Thoracic aorta (tissue), 2 donors: ENCODE results near the gene SLC22A17. TPM values are rescaled to one million over a fixed set of nuclear protein-coding genes. Genes with fewer than 3 reads are reported as not detected.
A peak's percentile ranks its signal among the peaks of the same experiment; 100 is the strongest.

ENCODE experiments used
- ATAC-seq: fragments of 150-250 bp; one replicate; pipeline ENCODE4 v1.8.0; 2017; ENCODE audit warnings: low read depth; ENCODE audit not compliant: insufficient number of reproducible peaks, low FRiP score
- DNase-seq: peaks from one replicate; pipeline ENCODE4 v3.0.0-alpha.2; 2020; ENCODE audit warnings: low spot score
- H3K27ac ChIP-seq, 2 donors: fragments of 200-600 bp; sonication (generic); 1 replicate in 1 of 2; 2 replicates in 1 of 2; pipeline ENCODE4 v1.5.1; 2016; ENCODE audit warnings: mild to moderate bottlenecking in 2 of 2, moderate library complexity in 2 of 2
- H3K27me3 ChIP-seq: fragments of 200-600 bp; sonication (generic); replicated peaks from 2 replicates; pipeline ENCODE4 v1.6.0; 2016; ENCODE audit warnings: mild to moderate bottlenecking; ENCODE audit not compliant: insufficient read depth
- H3K36me3 ChIP-seq: fragments of 200-600 bp; sonication (generic); one replicate; pipeline ENCODE4 v1.5.1; 2016
- H3K4me1 ChIP-seq, 2 donors: fragments of 200-600 bp; sonication (generic); 1 replicate in 1 of 2; 2 replicates in 1 of 2; pipeline versions ENCODE4 v1.5.1 to v1.6.0; 2016; ENCODE audit warnings: low read depth in 2 of 2, mild to moderate bottlenecking in 1 of 2; ENCODE audit not compliant: control insufficient read depth in 1 of 2
- H3K4me3 ChIP-seq: fragments of 200-600 bp; sonication (generic); 2 replicates; pipeline ENCODE4 v1.5.1; 2016; ENCODE audit warnings: mild to moderate bottlenecking
- H3K9me3 ChIP-seq: fragments of 200-600 bp; sonication (generic); 2 replicates; pipeline ENCODE4 v1.5.1; 2016
- total RNA-seq, 2 donors: library from RNA; depleted of rRNA; stranded (reverse); fragments of >200 nt; gene quantifications; one replicate each; pipeline versions ENCODE4 v1.1.0 to v1.2.3, GENCODE V29; 2016
- TF ChIP-seq, protein P1 (sequence below): fragments of 200-600 bp; sonication (generic); IDR thresholded peaks from one replicate; pipeline ENCODE4 v1.5.1; 2019; ENCODE audit warnings: antibody characterized with exemption

SLC22A17 gene
- total RNA-seq, 2 donors from 2014 or later: 55.1 to 72.3 TPM

- Histone ChIP-seq H3K9me3 (no peaks in the 10 kb centered on the region), H3K4me1 (peaks cover 8 to 18% of the 10 kb centered on the region in 2 donors), H3K4me3 (peak overlapping the region; percentile 69), H3K27me3 (no peaks in the 10 kb centered on the region), H3K27ac (peak overlapping the region; percentile 93 to 96), H3K36me3 (peaks cover 17% of the 10 kb centered on the region)
- DNase-seq (no peak), ATAC-seq (no peak)
- TF ChIP-seq, protein P1, sequence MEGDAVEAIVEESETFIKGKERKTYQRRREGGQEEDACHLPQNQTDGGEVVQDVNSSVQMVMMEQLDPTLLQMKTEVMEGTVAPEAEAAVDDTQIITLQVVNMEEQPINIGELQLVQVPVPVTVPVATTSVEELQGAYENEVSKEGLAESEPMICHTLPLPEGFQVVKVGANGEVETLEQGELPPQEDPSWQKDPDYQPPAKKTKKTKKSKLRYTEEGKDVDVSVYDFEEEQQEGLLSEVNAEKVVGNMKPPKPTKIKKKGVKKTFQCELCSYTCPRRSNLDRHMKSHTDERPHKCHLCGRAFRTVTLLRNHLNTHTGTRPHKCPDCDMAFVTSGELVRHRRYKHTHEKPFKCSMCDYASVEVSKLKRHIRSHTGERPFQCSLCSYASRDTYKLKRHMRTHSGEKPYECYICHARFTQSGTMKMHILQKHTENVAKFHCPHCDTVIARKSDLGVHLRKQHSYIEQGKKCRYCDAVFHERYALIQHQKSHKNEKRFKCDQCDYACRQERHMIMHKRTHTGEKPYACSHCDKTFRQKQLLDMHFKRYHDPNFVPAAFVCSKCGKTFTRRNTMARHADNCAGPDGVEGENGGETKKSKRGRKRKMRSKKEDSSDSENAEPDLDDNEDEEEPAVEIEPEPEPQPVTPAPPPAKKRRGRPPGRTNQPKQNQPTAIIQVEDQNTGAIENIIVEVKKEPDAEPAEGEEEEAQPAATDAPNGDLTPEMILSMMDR: no peak
These were observed 32.7 kb downstream of the SLC22A17 start for GRCh38 chr14:23319746-23320583.

DNA sequence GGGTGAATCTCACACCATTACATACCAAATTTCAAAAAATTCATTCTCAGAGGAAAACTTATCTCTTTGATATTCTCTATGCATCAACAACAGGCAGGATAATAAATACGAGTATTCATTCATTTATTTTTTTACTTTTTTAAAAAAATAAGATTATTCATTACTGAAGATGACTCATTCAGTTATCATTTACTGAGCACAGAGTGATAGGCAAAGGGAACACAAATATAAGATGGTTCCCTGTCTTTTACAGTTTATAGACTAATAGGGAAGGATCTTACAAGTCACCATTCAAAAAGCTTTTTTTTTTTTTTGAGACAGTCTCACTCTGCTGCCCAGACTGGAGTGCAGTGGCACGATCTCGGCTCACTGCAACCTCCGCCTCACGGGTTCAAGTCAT is 36.4 kb downstream of the SLC22A17 start:
- no peak overlapping the region for H3K27ac ChIP-seq
- no peaks in the 10 kb centered on the region for H3K9me3 ChIP-seq
- no peak overlapping the region for H3K4me3 ChIP-seq
- no peaks in the 10 kb centered on the region for H3K27me3 ChIP-seq
- ATAC-seq (no peak), DNase-seq (no peak)
- H3K4me1 ChIP-seq: peaks cover 0 to 8% of the 10 kb centered on the region in 2 donors
- TF ChIP-seq, protein P1: no peak
- H3K36me3 ChIP-seq: peaks cover 7% of the 10 kb centered on the region

DNA sequence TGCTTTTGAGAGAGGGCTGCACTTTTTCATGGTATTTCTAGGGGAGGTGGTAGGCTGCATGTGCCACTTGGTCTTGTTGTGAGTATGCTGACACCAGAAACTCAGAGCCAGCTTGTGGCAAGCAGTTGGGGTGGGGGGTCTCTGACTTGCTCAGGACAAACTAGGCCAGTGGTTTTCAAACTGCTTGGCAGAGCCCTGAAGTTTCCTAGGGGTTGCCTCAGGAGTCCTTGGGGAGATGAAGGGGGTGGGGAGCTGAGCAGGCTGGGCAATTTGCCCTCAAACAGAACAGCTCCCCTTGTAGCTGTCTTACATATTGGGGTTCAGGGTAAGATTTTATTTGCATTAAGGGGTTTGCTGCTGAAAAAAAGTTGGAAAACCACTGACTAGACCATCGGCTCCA is 42.1 kb downstream of the SLC22A17 start:
- DNase-seq: no peak
- H3K27ac ChIP-seq: no peak overlapping the region
- no peak for ATAC-seq
- peaks cover 22 to 39% of the 10 kb centered on the region in 2 donors for H3K4me1 ChIP-seq
- H3K4me3 ChIP-seq: no peak overlapping the region
- H3K9me3 ChIP-seq: no peaks in the 10 kb centered on the region
- no peaks in the 10 kb centered on the region for H3K27me3 ChIP-seq
- TF ChIP-seq, protein P1: no peak
- H3K36me3 ChIP-seq: peaks cover 16% of the 10 kb centered on the region

- TF ChIP-seq, protein P1: no peak
- H3K27ac ChIP-seq: no peak overlapping the region
- ATAC-seq: no peak
- DNase-seq: no peak
- peaks cover 22 to 39% of the 10 kb centered on the region in 2 donors for H3K4me1 ChIP-seq
- no peaks in the 10 kb centered on the region for H3K9me3 ChIP-seq
- H3K4me3 ChIP-seq: no peak overlapping the region
- H3K27me3 ChIP-seq: no peaks in the 10 kb centered on the region
- peaks cover 16% of the 10 kb centered on the region for H3K36me3 ChIP-seq
These were observed 43.8 kb downstream of the SLC22A17 start for GRCh38 chr14:23308721-23309445.
